ENCODE measurements around the gene PCK2. TPM values are rescaled to one million over a fixed set of nuclear protein-coding genes. Genes with fewer than 3 reads are reported as not detected.

PCK2 gene
- total and polyA plus RNA-seq, 3 donors from 2014 or later: 20.7 to 43.6 (median 30.6) TPM

DNA sequence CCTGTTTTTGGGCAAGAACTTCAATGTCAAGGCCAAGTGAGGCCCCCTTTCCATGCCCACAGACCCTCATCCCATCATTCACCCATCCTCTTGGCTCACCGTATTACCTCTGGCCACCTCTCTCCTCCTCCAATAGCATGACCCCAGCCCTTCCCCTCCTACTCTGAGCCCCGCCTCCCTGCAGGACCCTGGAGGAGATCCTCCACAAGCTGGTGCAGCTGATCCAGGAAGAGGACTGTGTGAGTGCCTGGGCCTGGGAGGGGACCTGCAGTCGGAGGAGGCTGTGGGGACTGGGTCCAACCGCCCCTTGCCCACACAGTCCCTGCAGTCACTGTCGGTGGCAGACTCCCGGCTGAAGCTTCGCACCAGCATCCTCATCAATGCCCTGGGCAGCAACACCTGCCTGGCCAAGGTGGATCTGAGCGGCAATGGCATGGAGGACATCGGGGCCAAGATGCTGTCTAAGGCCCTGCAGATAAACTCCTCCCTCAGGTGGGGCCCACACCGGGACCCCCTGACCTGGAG lies 35.1 kb upstream of the PCK2 start:
- Histone ChIP-seq H3K4me1 (no peaks in the 10 kb centered on the region), H3K27me3 (no peaks in the 10 kb centered on the region), H3K9me3 (no peaks in the 10 kb centered on the region), H3K27ac (no peak overlapping the region), H3K4me3 (no peak overlapping the region), H3K36me3 (ENCODE audit: low read depth, missing control alignments) (no peaks in the 10 kb centered on the region)
- whole genome bisulfite sequencing, 2 donors: 74 to 85% methylated on average over 6 to 10 of the region's 10 CpGs
- no peak for DNase-seq
- intact Hi-C loops (cut with DNase I; ENCODE audit: low total_unique reads): no loop called here
- no peak for TF ChIP-seq POLR2A (IDR thresholded peaks at IDR 0.05)
- TF ChIP-seq, protein P1, sequence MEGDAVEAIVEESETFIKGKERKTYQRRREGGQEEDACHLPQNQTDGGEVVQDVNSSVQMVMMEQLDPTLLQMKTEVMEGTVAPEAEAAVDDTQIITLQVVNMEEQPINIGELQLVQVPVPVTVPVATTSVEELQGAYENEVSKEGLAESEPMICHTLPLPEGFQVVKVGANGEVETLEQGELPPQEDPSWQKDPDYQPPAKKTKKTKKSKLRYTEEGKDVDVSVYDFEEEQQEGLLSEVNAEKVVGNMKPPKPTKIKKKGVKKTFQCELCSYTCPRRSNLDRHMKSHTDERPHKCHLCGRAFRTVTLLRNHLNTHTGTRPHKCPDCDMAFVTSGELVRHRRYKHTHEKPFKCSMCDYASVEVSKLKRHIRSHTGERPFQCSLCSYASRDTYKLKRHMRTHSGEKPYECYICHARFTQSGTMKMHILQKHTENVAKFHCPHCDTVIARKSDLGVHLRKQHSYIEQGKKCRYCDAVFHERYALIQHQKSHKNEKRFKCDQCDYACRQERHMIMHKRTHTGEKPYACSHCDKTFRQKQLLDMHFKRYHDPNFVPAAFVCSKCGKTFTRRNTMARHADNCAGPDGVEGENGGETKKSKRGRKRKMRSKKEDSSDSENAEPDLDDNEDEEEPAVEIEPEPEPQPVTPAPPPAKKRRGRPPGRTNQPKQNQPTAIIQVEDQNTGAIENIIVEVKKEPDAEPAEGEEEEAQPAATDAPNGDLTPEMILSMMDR (IDR thresholded peaks at IDR 0.05): no peak

DNA sequence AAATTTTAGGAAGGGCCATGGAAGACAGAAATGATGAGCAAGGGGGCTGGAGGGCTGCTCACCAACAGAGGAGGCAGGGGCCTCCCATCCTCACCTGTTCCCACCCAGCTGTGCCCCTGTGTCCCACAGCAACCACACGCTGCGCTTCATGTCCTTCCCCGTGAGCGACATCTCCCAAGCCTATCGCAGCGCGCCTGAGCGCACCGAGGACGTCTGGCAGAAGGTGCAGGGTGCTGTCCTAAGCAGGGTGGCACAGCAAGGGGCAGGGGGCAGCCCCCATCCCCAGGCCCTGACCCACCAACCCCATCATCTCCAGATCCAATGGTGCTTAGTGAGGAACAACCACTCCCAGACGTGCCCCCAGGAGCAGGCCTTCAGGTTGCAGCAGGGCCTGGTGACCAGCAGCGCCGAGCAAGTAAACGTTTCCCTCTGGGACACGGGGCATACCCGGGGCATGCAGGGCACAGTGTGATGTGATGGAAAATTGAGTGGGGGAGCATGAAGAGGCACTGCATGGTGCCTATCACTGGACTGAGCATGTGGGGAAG lies 34.2 kb upstream of the PCK2 start:
- Histone ChIP-seq H3K27me3 (no peaks in the 10 kb centered on the region), H3K27ac (no peak overlapping the region), H3K4me1 (no peaks in the 10 kb centered on the region), H3K9me3 (no peaks in the 10 kb centered on the region), H3K4me3 (no peak overlapping the region), H3K36me3 (ENCODE audit: low read depth, missing control alignments) (no peaks in the 10 kb centered on the region)
- WGBS, 2 donors: 85 to 96% methylated on average over 11 to 16 of the region's 16 CpGs
- intact Hi-C loops (cut with DNase I; ENCODE audit: low total_unique reads): no loop called here
- TF ChIP-seq, protein P1 (IDR thresholded peaks at IDR 0.05): no peak
- TF ChIP-seq POLR2A (IDR thresholded peaks at IDR 0.05): no peak
- DNase-seq: no peak

DNA sequence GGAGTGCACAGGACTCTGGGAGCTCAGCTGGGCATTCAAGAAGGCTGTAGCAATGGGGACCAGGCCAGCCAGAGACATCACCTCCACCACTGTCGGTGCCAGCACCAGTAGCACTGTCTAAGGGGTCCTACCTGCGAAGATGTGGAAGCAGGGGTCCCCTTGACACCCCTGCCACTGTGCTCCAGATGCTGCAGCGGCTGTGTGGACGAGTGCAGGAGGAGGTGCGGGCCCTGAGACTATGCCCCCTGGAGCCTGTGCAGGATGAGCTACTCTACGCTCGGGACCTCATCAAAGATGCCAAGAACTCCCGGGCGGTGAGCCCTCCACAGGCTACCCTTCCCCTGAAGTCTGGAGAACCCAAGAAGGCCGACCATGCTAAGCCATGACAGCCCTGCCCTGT lies 33.7 kb upstream of the PCK2 start:
- intact Hi-C loops (cut with DNase I; ENCODE audit: low total_unique reads): no loop called here
- DNase-seq: no peak

DNA sequence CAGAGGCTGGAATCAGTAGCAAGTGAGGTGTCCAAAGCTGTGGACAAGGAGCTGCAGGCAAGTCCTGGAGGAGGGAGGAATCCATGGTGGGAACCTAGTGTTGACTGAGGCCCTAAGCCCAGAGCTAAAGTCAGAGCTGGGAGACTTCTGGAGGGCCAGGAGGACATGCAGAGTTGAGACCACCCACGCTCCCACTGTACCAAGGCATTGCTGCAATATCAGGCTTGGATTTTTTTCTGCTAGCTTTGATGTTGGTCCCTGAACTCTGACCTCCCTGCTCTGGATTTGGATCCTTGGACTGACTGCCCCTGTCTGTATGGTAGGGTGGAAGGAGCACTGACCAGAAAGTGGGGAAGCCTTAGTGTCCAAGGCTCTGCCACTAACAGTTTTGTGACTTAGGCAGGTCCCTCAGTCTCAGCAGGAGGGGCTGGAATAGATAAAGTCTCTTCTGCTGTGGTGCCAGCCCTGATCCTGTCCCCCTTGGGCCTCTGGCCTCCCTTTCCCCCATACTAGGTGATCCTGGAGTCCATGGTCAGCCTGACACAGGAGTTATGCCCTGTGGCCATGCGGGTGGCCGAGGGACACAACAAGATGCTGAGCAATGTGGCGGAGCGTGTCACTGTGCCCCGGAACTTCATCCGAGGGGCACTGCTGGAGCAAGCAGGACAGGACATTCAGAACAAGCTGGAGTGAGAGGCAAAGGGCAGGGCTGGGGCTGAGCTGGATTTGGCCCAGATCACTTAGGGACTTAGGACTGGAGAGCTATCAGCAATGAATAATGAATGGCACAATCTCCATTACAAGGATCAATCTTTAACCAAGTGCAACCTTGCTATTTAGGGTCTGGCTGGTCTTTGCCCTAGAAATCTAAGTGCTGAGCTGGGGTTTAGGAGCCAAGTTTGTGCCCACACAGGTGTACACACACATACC lies 32.9 kb upstream of the PCK2 start:
- intact Hi-C loops (cut with DNase I; ENCODE audit: low total_unique reads): no loop called here

More for the DNA sequence above, 33.7 kb upstream of the PCK2 start:
- H3K4me1 ChIP-seq: no peaks in the 10 kb centered on the region
- H3K27me3 ChIP-seq: no peaks in the 10 kb centered on the region
- 90 to 92% methylated on average over 4 to 10 of the region's 10 CpGs for WGBS, 2 donors
- H3K4me3 ChIP-seq: no peak overlapping the region
- no peaks in the 10 kb centered on the region for H3K9me3 ChIP-seq
- no peaks in the 10 kb centered on the region for H3K36me3 ChIP-seq (ENCODE audit: low read depth, missing control alignments)
- no peak overlapping the region for H3K27ac ChIP-seq
- TF ChIP-seq, protein P1 (IDR thresholded peaks at IDR 0.05): no peak
- TF ChIP-seq POLR2A (IDR thresholded peaks at IDR 0.05): no peak

More for the DNA sequence above, 32.9 kb upstream of the PCK2 start:
- H3K27me3 ChIP-seq: no peaks in the 10 kb centered on the region
- no peaks in the 10 kb centered on the region for H3K4me1 ChIP-seq
- no peak for DNase-seq
- no peak overlapping the region for H3K4me3 ChIP-seq
- no peaks in the 10 kb centered on the region for H3K9me3 ChIP-seq
- no peaks in the 10 kb centered on the region for H3K36me3 ChIP-seq (ENCODE audit: low read depth, missing control alignments)
- TF ChIP-seq, protein P1 (IDR thresholded peaks at IDR 0.05): no peak
- no peak for TF ChIP-seq POLR2A (IDR thresholded peaks at IDR 0.05)
- 96 to 98% methylated on average over 7 of the region's 7 CpGs for WGBS, 2 donors
- H3K27ac ChIP-seq: no peak overlapping the region

Data from testis (tissue), 3 donors.